NCI-H2171 treated with DMSO at 0.1 percent for 48 hours (cell line): ENCODE measurements around the gene SEZ6L.

Experiments used
- DNase-seq: peaks from one replicate; lab custom pipeline; 2025; lab: John Stamatoyannopoulos, UW

Gene SEZ6L

GRCh38 chr22:26295563-26296126 is 126.4 kb downstream of the SEZ6L start:
- no peak for DNase-seq

GRCh38 chr22:26298605-26299310 is 129.5 kb downstream of the SEZ6L start:
- DNase-seq, result no peak

DNA sequence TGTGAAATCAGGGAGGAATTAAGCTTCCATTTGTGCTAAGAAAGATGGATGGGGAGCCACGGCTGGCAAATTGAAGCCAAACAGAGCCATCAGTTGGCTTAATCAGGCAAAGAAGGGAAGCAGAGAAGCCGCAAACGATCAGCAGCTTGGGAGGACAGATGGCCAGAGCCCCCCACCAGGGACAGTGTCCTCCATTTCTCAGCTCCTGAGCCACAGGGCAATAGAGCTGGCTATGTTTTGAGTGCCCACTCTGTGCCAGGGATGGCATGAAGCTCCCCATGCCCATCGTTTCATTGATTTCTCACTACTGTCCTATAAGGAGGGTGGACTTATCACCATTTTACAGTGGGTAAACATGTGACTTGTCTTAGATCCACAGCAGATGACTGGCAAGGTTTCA is 133.5 kb downstream of the SEZ6L start:
- no peak for DNase-seq

GRCh38 chr22:26303475-26303874 is 134.2 kb downstream of the SEZ6L start:
- no peak for DNase-seq

DNA sequence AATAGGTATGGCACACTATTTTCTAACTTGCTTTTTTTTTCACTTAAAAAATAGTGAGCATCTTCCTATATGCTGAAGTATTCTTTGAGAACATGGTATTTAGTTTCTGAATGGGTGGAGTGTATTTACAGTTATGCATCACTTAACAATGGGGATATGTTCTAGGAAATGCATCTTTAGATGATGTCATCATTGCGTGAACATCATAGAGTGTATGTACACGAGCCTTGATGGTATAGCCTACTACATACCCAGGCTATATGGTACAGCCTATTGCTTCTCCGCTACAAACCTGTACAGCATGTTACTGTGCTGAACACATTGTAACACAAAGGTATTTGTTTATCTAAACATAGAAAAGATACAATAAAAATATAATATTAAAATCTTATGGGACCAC is 135.5 kb downstream of the SEZ6L start:
- no peak for DNase-seq

DNA sequence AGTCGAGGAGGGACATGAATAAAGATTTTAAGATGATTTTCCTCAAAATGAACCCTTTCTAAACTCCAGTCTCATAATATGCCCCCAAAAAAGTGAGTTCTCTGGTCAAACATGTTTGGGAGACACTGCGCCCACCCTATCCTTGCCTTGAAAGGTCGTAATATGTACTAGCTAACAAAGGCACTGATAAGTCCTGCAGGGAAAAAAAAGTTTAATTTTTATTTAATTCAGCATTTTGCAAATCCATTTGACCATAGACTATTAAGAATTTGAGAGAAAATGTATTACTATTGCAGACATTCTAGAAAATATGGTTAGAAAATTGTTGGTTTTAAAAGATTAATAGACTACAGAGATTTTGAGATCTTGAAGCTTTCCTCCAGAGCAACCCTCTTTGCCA is 139.2 kb downstream of the SEZ6L start:
- DNase-seq, result no peak

DNA sequence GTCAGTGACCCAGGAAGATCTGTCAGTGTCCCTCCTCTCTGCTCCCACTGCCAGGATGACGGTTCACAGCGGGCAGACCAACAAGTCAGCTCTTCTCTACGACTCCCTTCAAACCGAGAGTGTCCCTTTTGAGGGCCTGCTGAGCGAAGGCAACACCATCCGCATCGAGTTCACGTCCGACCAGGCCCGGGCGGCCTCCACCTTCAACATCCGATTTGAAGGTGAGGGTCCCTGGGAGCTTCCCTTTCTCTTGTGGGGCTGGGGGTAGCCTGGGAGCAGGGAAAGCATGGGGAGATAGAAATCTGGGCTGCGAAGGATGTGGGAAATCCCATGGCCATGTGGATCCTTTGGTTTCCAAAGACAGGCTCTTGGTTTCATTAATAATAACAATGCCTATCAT is 141.4 kb downstream of the SEZ6L start:
- no peak for DNase-seq

- DNase-seq, result no peak
Measured at GRCh38 chr22:26313291-26313690, 144.0 kb downstream of the SEZ6L start.

DNA sequence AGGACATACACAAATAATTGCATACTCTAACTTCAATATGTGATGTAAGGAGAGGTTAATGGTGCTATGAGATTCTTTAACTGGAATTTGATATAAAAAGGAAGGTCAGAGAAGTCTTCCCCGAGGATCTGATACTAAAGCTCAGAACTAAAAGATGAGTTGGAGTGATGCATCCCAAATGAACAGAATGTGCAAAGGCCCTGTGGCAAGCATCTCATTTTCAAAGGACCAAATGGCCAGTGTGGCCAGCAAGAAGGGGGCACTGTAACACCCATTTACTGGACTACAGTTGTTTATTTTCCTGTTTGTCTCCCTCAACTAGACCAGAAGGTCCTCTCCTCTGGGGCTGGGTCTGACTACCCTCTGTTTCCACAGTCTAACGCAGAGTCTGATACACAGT is 144.9 kb downstream of the SEZ6L start:
- no peak for DNase-seq

GRCh38 chr22:26314656-26315055 is 145.4 kb downstream of the SEZ6L start:
- DNase-seq, result no peak

GRCh38 chr22:26316732-26317285 is 147.5 kb downstream of the SEZ6L start:
- no peak for DNase-seq

DNA sequence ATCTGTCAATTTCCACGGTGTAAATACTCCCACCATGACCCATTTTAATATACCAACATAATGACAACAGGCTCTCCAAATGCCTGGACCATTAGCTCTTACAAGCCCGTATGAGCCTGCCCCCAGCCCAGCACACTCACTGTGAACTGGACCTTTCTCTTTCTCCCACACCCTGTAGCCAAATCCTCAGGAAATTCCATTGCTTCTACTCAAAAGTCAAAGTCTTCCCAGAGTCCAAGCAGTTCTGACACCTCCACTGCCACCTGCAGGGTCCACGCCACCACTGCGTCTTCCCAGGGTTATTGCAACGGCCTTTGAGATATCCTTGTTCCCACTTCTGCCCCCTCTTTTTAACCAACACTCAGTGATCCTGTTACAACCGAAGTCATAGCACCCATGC is 149.7 kb downstream of the SEZ6L start:
- DNase-seq, result peak; percentile 26

DNA sequence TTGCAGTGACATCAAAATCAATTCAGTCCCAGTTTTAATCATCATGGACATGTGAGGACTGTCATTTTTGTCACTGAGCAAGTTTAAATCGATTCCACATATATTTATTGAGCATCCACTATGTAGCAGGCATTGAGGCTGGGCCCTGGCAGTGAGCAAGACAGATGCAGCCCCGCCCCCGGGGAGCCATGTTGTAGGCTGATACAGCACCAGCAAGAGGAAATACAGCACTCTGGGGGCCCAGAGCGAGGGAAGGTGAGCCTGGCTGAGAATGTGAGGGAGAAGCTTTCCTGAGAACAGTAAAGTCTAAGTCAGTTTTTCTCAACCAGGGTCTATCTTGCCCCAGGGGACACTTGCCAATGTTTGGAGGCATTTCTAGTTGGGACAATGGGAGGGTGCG is 151.2 kb downstream of the SEZ6L start:
- DNase-seq, result no peak

GRCh38 chr22:26321469-26321913 is 152.2 kb downstream of the SEZ6L start:
- DNase-seq, result no peak

GRCh38 chr22:26322179-26322905 is 153.1 kb downstream of the SEZ6L start:
- DNase-seq, result no peak

GRCh38 chr22:26323013-26323412 is 153.8 kb downstream of the SEZ6L start:
- DNase-seq, result no peak

- DNase-seq, result no peak
Measured at GRCh38 chr22:26324150-26324549, 154.9 kb downstream of the SEZ6L start.

DNA sequence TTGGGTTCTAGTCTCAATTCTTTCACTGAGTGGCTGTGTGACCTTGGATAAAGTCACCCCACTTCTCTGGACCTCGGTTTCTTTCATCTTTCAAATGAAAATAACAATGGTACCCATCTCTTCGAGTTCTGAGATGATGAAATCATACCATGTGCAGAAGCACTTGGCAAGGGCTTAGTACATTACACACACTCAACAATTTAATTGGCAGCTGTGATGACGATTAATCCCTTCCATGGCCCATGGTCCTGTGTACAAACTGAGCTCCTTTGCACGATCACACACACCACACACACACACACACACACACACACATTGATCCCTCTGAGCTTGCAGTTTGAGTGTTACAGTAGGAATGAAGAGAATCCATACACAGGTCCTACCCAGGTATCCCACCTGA is 156.4 kb downstream of the SEZ6L start:
- DNase-seq, result no peak

- DNase-seq, result no peak
Measured at GRCh38 chr22:26326803-26327202, 157.5 kb downstream of the SEZ6L start.

GRCh38 chr22:26327306-26327705 is 158.0 kb downstream of the SEZ6L start:
- DNase-seq, result no peak

GRCh38 chr22:26328221-26328620 is 159.0 kb downstream of the SEZ6L start:
- no peak for DNase-seq

DNA sequence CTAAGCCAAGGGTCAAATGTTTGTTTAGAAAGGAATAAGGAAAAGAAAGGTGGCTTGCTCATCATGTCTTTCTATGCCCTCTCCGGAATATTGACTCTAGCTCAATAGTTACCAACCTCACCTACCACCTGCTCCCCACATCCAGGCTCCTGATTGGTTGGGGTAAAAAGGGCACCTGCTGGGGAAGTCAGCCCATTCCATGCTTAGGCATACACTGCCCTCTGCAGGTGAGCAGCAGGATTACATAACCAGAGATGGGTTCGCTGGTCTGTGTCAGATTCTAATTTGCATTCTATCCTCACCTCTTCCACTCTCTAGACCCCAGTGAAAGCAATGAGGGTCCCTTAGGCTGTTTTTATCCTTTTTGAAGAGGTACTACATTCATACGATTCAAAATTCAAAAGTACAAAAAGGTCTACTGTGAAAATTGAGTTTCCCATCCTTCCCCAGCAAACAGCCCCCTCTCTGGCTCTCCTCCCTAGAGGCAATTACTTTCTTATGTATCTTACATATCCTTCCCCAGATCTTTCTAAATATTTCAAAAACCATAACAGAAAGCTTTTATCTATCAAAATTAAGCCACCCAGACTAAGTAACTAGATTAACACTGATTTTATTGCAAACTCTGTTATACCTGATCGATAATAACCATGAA is 161.8 kb downstream of the SEZ6L start:
- DNase-seq, result peak; percentile 92
